ENCODE data around the gene TLE4. TPM values are rescaled to one million over a fixed set of nuclear protein-coding genes. Genes with fewer than 3 reads are reported as not detected.
"Not testable (repeated sequence)": the region's sequence is repeated elsewhere in the genome, so short reads cannot be mapped to it uniquely, and the experiment has no call there.

TLE4 gene
- total RNA-seq, 2 experiments from 2014 or later = 41.2 to 45.8 TPM

DNA sequence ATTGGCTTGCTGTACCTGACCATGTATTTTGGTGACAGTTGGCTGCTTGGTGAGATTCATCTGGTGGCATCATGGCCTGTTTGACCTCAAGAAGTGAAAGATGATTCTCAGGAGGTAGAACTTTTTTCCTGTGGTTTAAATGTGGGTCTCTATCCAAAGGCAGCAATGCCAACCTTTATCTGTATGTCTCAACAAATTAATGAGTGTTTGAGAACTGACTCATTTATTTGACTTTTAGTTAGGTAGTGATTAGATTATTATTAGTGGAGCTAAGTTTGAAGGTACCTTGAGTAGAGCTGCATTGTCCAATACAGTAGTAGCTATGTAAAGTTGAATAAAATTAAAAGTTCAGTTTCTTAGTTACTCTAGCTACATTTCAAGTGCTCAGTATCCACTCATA is 48.2 kb downstream of the TLE4 start:
- no peak for DNase-seq
- Mint-ChIP-seq H3K9me3 (ENCODE audit: low read depth) (no peaks in the 10 kb centered on the region), H3K36me3 (peaks cover 16% of the 10 kb centered on the region), H3K27me3 (no peaks in the 10 kb centered on the region), H3K4me3 (no peak overlapping the region), H3K4me1 (peaks cover 21% of the 10 kb centered on the region), H3K27ac (no peak overlapping the region)
- CTCF ChIA-PET = interaction anchor here (1.2 kb wide), 1 partner anchor 9 kb away, joined by 3 read pairs; no protein-coding TSS in a partner anchor
- no peak for ATAC-seq

DNA sequence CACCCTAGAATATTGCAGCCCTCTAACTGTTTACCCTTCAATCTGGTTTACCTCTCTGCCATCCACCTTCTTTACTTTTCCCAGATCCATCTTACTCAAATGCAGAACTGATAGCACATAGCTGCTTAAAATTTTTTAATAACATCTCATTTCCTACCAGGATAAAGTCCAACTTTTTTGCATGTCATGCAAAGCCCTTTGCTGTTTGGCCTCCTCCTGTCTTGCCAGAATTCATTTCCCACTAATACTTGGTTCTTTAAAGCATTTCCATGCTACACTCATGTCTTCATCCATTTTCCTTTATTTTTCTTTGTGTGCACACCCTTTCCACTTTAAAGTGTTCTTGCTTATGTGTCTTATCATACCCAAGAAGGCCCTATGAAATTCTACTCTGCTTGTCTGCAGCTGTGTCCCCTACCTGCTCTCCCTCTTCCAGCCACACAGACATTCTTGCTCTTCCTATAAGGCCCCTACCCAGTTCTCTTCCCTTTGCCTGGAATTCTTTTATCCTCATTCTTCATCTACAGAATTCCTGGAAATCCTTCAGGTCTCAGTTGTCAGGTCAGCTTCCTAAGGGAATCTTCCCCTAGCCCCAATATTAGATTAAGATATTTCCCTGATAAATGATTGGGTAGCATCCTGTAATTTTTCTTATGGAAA is 50.3 kb downstream of the TLE4 start:
- ATAC-seq (no peak), DNase-seq (no peak)
- Mint-ChIP-seq H3K9me3 (ENCODE audit: low read depth) (no peaks in the 10 kb centered on the region), H3K4me3 (no peak overlapping the region), H3K4me1 (peaks cover 24% of the 10 kb centered on the region), H3K27me3 (no peaks in the 10 kb centered on the region), H3K36me3 (peaks cover 13% of the 10 kb centered on the region), H3K27ac (no peak overlapping the region)
- CTCF ChIA-PET = no interaction called here

DNA sequence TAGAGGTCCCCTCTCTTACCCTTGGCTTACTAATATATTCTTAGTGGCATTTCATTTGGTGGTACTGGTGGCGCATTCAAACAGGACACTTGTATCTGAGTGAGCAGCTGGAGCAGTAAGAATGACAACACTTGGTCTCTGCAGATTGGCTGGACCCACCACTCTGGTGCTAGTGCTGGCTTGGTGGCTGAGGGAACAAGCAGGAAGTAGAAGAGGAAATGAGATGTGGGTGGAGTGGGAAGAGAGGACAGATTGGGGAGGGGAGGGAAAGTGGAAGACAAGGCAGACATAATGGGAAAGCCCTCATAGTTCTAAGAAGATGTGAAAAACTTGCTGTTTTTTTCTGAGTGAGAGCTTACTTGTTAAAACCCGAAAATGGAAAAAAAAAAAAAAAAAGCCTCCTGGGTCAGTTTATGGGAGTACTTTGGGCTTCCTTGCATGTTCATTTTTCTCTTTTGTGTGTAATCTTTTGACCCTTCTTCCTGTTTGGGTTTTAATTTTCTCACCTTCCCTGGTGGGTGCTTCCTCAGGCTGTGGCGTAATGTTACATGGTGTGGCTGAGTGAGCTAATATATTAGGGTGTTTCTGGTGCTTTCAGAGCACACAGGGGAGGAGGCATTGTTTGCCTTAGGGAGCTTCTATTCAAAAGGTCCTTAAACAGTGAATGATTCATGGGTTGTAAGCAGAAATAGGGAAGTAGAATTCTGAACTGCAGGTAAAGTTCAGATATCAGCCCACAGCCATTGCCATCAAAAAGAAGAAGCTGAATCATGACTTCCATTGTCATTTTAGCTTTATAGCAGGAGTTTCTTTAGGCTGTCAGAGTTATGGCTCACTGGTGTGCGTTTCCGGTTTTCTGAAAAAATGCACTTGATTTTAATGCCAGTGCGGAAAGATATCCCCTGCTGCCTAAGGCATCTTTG is 52.3 kb downstream of the TLE4 start:
- H3K9me3 Mint-ChIP-seq (ENCODE audit: low read depth) = no peaks in the 10 kb centered on the region
- peak overlapping the region; percentile 29 for H3K4me3 Mint-ChIP-seq
- peaks cover 23% of the 10 kb centered on the region for H3K36me3 Mint-ChIP-seq
- CTCF ChIA-PET = interaction anchor here (0.8 to 1.7 kb wide), 2 partner anchors 9 to 81 kb away, joined by 3 to 5 read pairs; no protein-coding TSS in a partner anchor
- peak overlapping the region; percentile 79 for H3K27ac Mint-ChIP-seq
- no peaks in the 10 kb centered on the region for H3K27me3 Mint-ChIP-seq
- DNase-seq (peak; percentile 71), ATAC-seq (peak; percentile 87)
- H3K4me1 Mint-ChIP-seq = peaks cover 24% of the 10 kb centered on the region

DNA sequence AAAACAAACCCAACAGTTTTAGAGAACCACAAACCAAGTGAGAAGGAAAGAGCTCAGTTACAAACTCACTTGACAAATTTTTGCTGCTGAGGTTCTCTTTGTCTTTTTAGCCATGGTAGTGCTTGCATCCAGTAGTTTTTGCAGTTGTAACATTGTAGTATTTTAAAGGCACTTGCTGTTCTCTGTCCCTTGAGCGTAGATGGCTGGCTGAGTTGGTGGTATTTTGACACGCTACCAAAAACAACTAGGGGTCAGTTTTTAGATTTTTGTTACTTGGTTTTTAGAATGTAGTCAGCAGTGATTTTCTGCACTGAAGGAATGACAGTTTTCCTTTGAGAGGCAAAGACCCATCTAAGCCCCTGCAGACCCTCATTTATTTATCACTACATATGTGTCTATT is 58.0 kb downstream of the TLE4 start:
- CTCF ChIA-PET = interaction anchor here (1.0 to 1.1 kb wide), 3 partner anchors 8 to 151 kb away, joined by 3 read pairs; no protein-coding TSS in a partner anchor
- Mint-ChIP-seq H3K4me3 (no peak overlapping the region), H3K36me3 (peaks cover 19% of the 10 kb centered on the region), H3K9me3 (ENCODE audit: low read depth) (no peaks in the 10 kb centered on the region), H3K27ac (no peak overlapping the region), H3K4me1 (peaks cover 49% of the 10 kb centered on the region), H3K27me3 (no peaks in the 10 kb centered on the region)
- DNase-seq (no peak), ATAC-seq (no peak)

DNA sequence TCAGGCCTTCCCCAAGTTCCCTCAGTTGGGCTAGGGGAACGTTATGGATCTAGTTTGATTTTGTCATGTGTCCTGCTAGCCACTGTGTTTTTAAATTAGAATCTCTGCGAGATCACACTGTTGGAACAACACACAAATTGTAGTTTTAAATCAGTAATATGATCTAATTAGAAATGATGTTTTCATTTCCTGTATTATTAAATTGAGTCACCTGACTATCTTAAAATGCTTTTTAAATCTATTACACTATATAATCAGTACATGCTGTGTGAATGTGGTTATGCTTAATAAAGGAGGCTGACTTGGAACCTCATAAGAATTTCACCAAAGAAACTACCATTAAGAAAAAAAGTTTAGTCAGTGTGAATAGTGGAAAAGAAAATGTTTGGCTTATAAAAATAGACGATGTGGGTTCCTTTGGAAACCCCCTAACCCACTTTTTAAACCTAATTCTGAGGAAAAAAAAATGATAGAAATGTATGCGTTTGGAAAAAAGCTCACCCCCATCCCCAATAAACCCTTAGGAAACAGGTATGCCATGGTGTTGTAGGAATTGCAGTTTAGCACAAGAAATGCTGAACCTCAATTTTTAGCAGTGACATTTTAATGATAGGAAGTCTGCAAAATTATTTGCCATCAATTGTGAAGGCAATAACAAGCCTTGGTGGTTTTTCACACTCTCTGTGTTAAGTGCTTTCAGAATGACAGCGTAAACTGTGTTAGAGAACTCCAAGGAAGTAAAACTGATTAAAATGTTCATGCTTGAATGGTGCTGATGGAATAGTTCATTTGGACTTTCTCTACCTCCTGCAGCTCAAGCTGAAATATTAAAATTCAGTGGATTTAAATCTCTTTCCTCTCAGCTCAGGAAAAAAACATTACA is 59.0 kb downstream of the TLE4 start:
- Mint-ChIP-seq H3K36me3 (peaks cover 22% of the 10 kb centered on the region), H3K27me3 (no peaks in the 10 kb centered on the region), H3K27ac (peak overlapping the region; percentile 63), H3K9me3 (ENCODE audit: low read depth) (no peaks in the 10 kb centered on the region), H3K4me1 (peaks cover 53% of the 10 kb centered on the region), H3K4me3 (peak overlapping the region; percentile 18)
- ATAC-seq = peak; percentile 78
- CTCF ChIA-PET = no interaction called here
- DNase-seq = no peak

DNA sequence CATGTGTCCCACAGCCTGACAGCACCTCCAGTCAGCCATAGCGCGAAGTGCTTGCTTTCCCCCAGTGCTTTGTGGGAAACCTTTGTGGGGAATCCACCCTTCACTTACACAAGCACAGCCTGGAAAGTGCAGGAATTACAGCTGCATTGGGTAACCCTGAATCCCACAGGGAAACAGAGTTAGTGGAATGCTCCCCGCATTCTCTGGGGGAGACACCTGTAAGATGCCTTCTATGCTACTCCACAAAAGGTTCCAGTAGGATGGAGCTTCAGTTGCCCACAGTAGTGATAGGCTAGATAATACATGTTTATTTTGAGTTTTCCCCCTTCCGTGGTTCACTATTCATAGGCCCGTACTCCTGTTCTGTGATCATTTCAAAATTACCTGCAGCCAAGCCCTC is 60.3 kb downstream of the TLE4 start:
- no peaks in the 10 kb centered on the region for H3K9me3 Mint-ChIP-seq (ENCODE audit: low read depth)
- H3K4me3 Mint-ChIP-seq = no peak overlapping the region
- no peak overlapping the region for H3K27ac Mint-ChIP-seq
- no peaks in the 10 kb centered on the region for H3K27me3 Mint-ChIP-seq
- DNase-seq (no peak), ATAC-seq (no peak)
- peaks cover 26% of the 10 kb centered on the region for H3K36me3 Mint-ChIP-seq
- CTCF ChIA-PET = interaction anchor here (1.6 kb wide), 1 partner anchor 8 kb away, joined by 5 read pairs; no protein-coding TSS in a partner anchor
- H3K4me1 Mint-ChIP-seq = peaks cover 60% of the 10 kb centered on the region

DNA sequence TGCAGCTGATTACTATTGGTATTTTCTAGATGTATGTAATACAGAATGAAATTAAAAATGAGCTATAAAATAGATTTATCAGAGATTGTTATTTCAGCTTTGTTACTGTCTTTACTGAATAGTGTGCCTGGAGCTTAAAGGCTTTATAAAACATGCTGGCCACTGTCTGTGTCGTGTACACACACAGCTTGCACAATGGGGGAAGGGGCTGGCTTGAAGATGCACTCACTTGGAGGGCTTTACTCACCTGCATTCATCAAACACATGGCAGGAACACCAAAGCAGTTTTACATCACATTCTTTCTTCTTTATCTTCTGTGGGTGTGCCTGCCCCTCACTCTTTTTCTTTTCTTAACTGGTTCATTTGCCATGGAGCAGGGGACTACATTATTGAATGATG is 60.9 kb downstream of the TLE4 start:
- Mint-ChIP-seq H3K4me3 (no peak overlapping the region), H3K27me3 (no peaks in the 10 kb centered on the region), H3K36me3 (peaks cover 27% of the 10 kb centered on the region), H3K27ac (no peak overlapping the region), H3K4me1 (peaks cover 67% of the 10 kb centered on the region), H3K9me3 (ENCODE audit: low read depth) (no peaks in the 10 kb centered on the region)
- DNase-seq (no peak), ATAC-seq (no peak)
- CTCF ChIA-PET = interaction anchor here (1.6 kb wide), 1 partner anchor 9 kb away, joined by 5 read pairs; no protein-coding TSS in a partner anchor

DNA sequence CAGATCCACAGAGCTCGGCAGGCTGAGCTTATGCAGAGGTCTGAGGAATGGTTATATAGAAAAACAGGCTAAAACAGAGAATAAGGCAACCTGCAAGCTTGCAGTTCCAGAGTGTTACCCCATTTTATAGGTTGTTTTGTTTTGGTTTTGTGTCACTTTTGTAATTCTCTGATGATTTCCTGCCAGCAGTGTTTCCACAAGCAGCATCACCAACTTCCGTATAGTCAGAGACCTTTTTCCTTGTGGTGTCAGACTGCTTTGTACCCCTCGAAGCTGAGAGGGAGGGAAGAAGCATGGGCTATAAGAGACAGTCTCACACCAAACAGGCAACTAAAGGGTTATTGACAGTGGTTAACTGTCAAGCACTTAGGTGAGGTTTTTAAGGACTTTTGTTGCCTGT is 61.8 kb downstream of the TLE4 start:
- Mint-ChIP-seq H3K4me3 (no peak overlapping the region), H3K9me3 (ENCODE audit: low read depth) (no peaks in the 10 kb centered on the region), H3K4me1 (peaks cover 69% of the 10 kb centered on the region), H3K27ac (peak overlapping the region; percentile 62), H3K36me3 (peaks cover 28% of the 10 kb centered on the region), H3K27me3 (no peaks in the 10 kb centered on the region)
- DNase-seq = no peak
- CTCF ChIA-PET = interaction anchor here (1.6 kb wide), 1 partner anchor 10 kb away, joined by 5 read pairs; no protein-coding TSS in a partner anchor
- ATAC-seq = peak; percentile 35

DNA sequence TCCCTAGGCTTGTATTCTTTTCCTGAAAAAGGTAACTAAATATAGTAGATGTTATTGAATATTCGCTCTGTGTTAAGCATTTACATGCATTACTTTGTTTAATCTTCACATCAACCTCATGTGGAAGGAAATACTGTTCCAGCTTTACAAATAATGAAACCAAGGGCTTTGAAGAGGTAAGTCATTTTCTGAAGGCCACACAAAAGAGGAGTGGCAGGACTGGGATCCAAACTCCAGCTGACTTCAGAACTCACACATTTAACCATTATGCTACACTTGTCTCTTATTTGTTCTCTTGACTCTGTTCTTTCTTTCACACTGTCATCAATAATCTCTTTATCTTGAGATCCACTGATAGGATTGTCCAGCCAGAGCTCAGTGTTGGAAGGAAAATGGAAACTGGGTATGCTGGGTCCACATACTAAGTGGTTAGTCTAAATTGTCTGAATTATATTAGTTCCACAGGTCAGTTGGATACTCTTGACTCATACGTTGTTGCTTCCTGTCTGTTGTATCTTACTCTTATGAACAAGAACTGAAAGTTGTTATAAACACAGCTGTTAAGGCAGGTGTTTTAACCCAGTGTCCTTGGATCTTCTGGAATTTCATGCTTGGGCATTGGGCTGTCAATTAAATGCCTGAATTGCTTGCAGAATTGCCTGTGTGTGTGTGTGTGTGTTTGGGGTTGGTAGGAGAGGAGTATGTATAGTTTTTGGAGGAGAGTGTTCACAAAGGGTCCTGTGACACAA is 65.6 kb downstream of the TLE4 start:
- CTCF ChIA-PET = interaction anchor here (0.8 to 1.6 kb wide), 2 partner anchors 8 to 22 kb away, joined by 3 read pairs; no protein-coding TSS in a partner anchor
- Mint-ChIP-seq H3K9me3 (ENCODE audit: low read depth) (no peaks in the 10 kb centered on the region), H3K36me3 (peaks cover 36% of the 10 kb centered on the region), H3K4me1 (peaks cover 52% of the 10 kb centered on the region), H3K4me3 (no peak overlapping the region), H3K27me3 (no peaks in the 10 kb centered on the region), H3K27ac (no peak overlapping the region)
- ATAC-seq (peak; percentile 57), DNase-seq (no peak)

DNA sequence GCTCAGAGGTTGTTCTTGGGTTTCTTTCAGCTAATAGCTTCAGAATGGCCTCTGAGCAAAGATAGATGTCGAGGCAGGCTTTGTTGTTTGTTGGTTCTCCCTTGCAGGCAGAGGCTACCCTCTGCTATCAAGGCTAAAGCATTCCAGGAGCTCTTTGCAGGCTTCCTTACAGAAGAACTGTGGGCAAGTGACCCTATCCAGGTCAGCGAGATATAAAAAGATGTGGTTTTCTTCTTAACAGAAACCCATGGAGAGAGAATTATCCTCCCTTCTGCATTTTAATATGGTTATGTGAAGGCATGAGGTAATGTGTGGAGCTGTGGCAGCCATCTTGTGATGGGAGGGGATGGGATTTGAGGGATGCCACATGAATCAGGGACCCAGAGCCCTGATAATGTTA is 67.0 kb downstream of the TLE4 start:
- Mint-ChIP-seq H3K27ac (no peak overlapping the region), H3K9me3 (ENCODE audit: low read depth) (peaks cover 3% of the 10 kb centered on the region), H3K27me3 (no peaks in the 10 kb centered on the region), H3K4me3 (no peak overlapping the region), H3K36me3 (peaks cover 49% of the 10 kb centered on the region), H3K4me1 (peaks cover 39% of the 10 kb centered on the region)
- DNase-seq = no peak
- CTCF ChIA-PET = interaction anchor here (1.6 kb wide), 1 partner anchor 24 kb away, joined by 3 read pairs; no protein-coding TSS in a partner anchor
- no peak for ATAC-seq

DNA sequence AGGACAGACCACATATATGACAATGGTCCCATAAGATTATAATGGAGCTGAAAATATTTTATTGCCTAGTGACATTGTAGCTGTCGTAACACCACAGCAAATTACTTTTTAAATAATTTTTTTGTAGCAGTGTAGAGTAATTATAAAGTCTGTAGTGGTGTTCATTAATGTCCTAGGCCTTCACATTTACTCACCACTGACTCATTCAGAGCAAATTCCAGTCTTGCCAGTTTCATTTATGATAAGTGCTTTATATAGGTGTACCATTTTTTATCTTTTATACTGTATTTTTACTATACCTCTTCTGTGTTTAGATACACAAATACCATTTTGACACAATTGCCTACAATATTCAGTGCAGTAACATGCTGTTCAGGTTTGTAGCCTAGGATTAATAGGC is 67.6 kb downstream of the TLE4 start:
- ATAC-seq (no peak), DNase-seq (no peak)
- Mint-ChIP-seq H3K36me3 (peaks cover 54% of the 10 kb centered on the region), H3K4me1 (peaks cover 37% of the 10 kb centered on the region), H3K27ac (no peak overlapping the region), H3K27me3 (no peaks in the 10 kb centered on the region), H3K4me3 (no peak overlapping the region), H3K9me3 (ENCODE audit: low read depth) (peaks cover 8% of the 10 kb centered on the region)
- CTCF ChIA-PET = no interaction called here

DNA sequence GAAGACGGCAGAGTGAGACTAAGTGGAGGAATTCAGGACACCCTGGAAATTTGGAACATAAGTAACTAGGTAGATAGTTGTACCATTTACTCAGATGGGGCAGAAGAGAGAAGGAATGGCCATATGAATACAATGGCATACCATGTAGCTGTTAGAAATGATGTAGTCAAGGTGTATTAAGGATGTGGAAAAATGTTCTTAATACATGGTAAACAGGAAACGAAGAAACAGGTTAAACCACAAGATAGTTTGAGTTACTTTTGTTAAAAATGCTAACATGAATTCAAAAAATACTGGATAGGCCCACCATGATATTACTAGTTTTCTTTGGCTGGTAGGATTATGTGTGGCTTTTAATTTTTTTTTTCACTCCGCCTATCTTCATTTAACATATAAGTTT is 68.3 kb downstream of the TLE4 start:
- ATAC-seq, DNase-seq, H3K27ac Mint-ChIP-seq, CTCF ChIA-PET, H3K27me3 Mint-ChIP-seq, H3K4me3 Mint-ChIP-seq: not testable (repeated sequence)
- Mint-ChIP-seq H3K9me3 (ENCODE audit: low read depth) (peaks cover 12% of the 10 kb centered on the region), H3K4me1 (peaks cover 30% of the 10 kb centered on the region), H3K36me3 (peaks cover 59% of the 10 kb centered on the region)
